ENCODE measurements around the gene PIERCE2.

The PIERCE2 gene, protein sequence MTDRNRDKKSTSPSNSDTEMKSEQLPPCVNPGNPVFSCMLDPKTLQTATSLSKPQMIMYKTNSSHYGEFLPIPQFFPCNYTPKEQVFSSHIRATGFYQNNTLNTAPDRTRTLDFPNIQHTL

DNA sequence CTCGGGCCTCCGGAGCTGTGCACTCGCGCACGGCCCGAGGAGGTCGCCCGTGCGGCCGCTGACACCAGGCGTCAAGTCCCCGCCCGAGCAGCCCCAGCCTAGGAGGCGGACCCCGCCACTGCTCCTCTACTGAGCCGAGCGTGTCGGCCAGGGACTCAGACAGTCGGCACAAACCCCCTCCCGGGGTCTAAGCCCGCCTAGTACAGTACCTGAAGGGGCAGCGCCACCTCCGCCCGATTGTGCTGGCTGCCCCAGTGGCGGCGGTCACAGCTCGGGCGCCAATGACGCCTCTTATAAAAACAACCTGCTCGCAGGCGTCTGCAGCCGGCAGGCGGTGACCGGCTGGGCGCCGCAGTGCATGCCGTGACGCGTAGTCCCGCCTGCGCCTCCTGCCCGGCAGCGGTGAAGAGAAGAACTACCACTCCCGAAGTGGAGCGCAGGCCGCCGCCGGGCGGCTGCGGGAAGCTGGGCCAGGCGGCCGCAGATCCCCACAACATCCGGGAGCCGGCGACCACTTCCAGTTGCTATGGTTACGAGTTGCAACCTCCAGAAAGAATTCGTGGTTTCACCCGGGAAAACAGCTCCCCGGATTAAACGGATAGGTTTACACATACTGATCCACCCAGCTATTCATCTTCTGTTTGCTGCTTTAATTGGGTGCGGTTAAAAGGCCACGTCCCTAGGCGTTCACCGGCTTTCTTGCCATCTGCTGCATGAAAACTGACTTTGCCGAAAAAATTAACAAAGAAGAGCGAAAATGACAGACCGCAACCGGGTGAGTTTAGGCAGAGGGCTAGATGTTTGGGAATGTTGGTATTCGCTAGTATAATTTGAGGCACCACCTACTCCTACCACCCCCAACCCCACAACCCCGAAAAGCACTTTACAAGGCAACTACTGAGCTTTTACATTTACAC lies at the start of gene PIERCE2, which contains the start of gene CCPG1:
Gene PIERCE2 (plus strand): TSS at position 484 of the 917 bp plus-strand sequence. CDS start 274 bp downstream, at position 758.
Gene CCPG1 (minus strand): TSS at position 348 of the 917 bp plus-strand sequence. CDS start 18,935 bp downstream, outside the sequence.
- no peaks in the 10 kb centered on the region for H3K36me3 ChIP-seq (ENCODE audit: control insufficient read depth, insufficient read depth, low read length)
- H3K27ac ChIP-seq (ENCODE audit: low read depth, low read length) = 0 out of 2 replicates have a peak within 1 kb of the TSS, but pooled peaks have one; percentile 42
- no peaks in the 10 kb centered on the region for H3K9me3 ChIP-seq (ENCODE audit: control insufficient read depth, insufficient read depth, low read depth, low read length)

DNA sequence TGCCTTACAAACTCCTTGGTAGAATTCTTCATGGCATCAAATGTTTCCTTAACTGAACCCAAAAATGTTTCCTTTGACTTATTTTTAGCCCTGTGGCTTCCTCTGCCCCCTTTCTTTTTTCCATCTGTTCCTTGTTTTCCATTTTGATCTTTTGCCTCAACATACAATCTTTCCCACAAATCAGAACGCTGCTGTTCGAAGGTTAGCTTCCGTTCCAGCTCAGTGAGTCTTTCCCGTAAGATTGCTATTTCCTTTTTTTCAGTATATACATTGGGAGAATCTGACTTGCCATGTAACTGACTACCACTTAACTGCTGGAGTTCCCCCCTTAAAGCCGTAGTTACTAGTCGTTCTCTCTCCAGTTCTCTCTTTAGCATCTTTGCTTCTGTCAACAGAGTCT lies 48.0 kb upstream of the PIERCE2 start:
- 0 out of 2 replicates have a peak overlapping the region, but pooled peaks have one; percentile 33 for H3K27ac ChIP-seq (ENCODE audit: low read depth, low read length)
- peaks cover 7% of the 10 kb centered on the region for H3K4me1 ChIP-seq (ENCODE audit: control insufficient read depth, insufficient read depth, low read length)
- no peaks in the 10 kb centered on the region for H3K9me3 ChIP-seq (ENCODE audit: control insufficient read depth, insufficient read depth, low read depth, low read length)
- no peaks in the 10 kb centered on the region for H3K27me3 ChIP-seq (ENCODE audit: control insufficient read depth, insufficient read depth, low read length)
- no peak overlapping the region for H3K9ac ChIP-seq (ENCODE audit: low read length)
- no peaks in the 10 kb centered on the region for H3K36me3 ChIP-seq (ENCODE audit: control insufficient read depth, insufficient read depth, low read length)
- no peak overlapping the region for H3K4me3 ChIP-seq (ENCODE audit: low read depth, low read length)

More for the DNA sequence above, at the start of gene PIERCE2, which contains the start of gene CCPG1:
- H3K4me1 ChIP-seq (ENCODE audit: control insufficient read depth, insufficient read depth, low read length) = no peaks in the 10 kb centered on the region
- H3K27me3 ChIP-seq (ENCODE audit: control insufficient read depth, insufficient read depth, low read length) = no peaks in the 10 kb centered on the region
- H3K9ac ChIP-seq (ENCODE audit: low read length) = peak within 1 kb of the TSS; percentile 55
- H3K4me3 ChIP-seq (ENCODE audit: low read depth, low read length) = peak within 1 kb of the TSS; percentile 83

DNA sequence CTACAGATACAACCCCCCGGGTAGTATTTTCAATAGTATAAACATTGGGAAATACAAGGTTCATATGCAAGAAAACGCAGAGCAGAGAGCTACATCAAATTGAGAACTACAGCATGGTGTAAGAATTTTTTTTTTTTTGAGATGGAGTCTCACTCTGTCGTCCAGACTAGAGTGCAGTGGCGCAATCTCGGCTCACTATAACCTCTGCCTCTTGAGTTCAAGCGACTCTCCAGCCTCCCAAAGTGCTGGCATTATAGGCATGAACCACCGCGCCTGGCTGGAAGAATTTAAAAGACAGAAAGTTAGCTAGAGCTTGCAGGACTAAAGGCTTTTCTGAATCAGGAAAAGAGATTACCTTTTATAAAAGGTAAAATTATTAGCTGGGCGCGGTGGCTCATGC lies 47.2 kb upstream of the PIERCE2 start:
- Histone ChIP-seq H3K9ac (ENCODE audit: low read length) (no peak overlapping the region), H3K36me3 (ENCODE audit: control insufficient read depth, insufficient read depth, low read length) (no peaks in the 10 kb centered on the region), H3K27ac (ENCODE audit: low read depth, low read length) (no peak overlapping the region), H3K9me3 (ENCODE audit: control insufficient read depth, insufficient read depth, low read depth, low read length) (no peaks in the 10 kb centered on the region), H3K4me3 (ENCODE audit: low read depth, low read length) (no peak overlapping the region), H3K27me3 (ENCODE audit: control insufficient read depth, insufficient read depth, low read length) (no peaks in the 10 kb centered on the region), H3K4me1 (ENCODE audit: control insufficient read depth, insufficient read depth, low read length) (peaks cover 7% of the 10 kb centered on the region)

DNA sequence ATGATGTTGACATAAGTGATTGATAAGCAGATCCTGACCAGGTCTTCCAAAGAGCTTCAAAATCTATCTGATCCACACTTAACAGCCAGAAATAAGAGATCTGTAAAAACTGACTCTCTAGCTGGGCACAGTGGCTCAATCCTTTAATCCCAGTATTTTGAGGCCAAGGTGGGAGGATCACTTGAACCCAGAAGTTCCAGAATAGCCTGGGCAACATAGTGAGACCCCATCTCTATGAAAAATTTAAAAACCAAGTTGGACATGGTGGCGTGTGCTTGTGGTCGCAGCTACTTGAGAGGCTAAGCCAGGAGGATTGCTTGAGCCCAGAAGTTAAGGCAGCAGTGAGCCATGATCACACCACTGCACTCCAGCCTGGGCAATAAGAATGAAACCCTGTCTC lies 45.7 kb upstream of the PIERCE2 start:
- Histone ChIP-seq H3K36me3 (ENCODE audit: control insufficient read depth, insufficient read depth, low read length) (no peaks in the 10 kb centered on the region), H3K4me1 (ENCODE audit: control insufficient read depth, insufficient read depth, low read length) (peaks cover 7% of the 10 kb centered on the region), H3K27me3 (ENCODE audit: control insufficient read depth, insufficient read depth, low read length) (no peaks in the 10 kb centered on the region), H3K9me3 (ENCODE audit: control insufficient read depth, insufficient read depth, low read depth, low read length) (no peaks in the 10 kb centered on the region), H3K27ac (ENCODE audit: low read depth, low read length) (no peak overlapping the region), H3K4me3 (ENCODE audit: low read depth, low read length) (no peak overlapping the region), H3K9ac (ENCODE audit: low read length) (no peak overlapping the region)

DNA sequence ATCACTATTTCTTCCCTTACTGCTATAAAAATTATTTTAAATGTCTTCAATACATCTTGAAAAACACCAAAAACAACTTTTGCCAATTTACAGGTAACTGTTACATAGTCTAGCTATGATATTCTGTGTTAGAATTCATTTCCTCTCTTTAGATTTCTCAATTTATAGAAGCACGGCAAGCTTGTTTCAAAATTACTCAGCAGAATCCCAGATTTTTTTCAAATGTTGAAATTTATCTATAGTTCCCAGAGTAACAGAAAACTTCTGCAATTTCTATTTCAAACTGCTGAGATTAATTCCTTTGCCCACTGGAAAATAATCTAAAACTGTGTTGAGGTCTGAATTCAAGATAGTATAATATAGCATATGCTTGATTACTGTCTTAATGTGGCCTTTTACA lies 41.3 kb upstream of the PIERCE2 start:
- Histone ChIP-seq H3K4me1 (ENCODE audit: control insufficient read depth, insufficient read depth, low read length) (no peaks in the 10 kb centered on the region), H3K27me3 (ENCODE audit: control insufficient read depth, insufficient read depth, low read length) (no peaks in the 10 kb centered on the region), H3K9me3 (ENCODE audit: control insufficient read depth, insufficient read depth, low read depth, low read length) (no peaks in the 10 kb centered on the region), H3K4me3 (ENCODE audit: low read depth, low read length) (no peak overlapping the region), H3K27ac (ENCODE audit: low read depth, low read length) (no peak overlapping the region), H3K36me3 (ENCODE audit: control insufficient read depth, insufficient read depth, low read length) (no peaks in the 10 kb centered on the region; the same call in 1 of the 2 replicates), H3K9ac (ENCODE audit: low read length) (no peak overlapping the region)

DNA sequence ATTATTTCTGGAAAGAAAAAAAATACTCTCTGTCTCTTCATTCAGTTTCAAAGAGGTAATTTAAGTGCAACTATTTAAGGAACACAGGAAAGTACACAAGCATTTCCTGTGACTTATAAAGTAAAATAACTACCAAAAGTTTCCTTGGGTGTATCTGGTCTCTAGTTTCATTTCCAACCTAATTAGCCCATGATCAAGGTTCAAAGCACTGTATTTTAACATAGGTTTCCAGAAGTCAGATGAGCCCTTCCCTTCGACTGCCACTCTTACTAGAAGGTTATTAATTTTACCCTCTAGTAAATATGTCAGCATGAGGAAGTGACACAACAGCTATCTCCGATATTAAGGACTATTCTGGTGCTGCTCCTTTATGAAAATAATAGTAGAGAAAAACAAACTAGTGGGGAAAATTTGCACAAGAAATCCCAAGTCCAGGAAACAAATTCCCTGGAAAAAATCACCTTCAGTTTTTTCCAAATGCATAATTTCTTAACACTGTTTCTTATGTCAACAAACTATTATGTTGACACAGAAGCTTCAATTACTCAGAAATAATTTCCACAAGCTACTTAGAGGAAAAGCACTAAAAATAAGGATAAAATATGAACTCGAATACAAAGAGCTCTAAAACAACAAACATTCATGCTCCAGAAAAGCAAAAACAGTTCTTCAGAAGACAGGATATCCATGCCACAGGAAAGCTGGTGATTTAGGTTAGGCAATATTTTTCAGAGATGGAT lies 35.4 kb upstream of the PIERCE2 start:
- H3K4me3 ChIP-seq (ENCODE audit: low read depth, low read length) = no peak overlapping the region

DNA sequence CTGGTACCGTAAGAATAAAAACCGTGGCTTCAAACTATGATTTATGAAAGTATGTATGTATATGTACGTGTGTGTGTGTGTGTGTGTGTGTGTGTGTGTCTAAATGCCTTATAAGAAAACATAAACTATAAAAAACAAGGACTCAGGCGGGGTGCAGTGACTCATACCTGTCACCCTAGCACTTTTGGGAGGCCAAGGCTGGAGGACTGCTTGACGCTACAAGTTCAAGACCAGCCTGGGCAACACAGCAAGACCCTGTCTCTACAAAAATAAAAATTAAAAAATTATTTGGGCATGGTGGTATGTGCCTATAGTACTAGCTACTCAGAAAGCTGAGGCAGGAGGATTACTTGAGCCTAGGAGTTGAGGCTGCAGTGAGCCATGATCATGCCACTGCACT lies 29.2 kb upstream of the PIERCE2 start:
- no peaks in the 10 kb centered on the region for H3K4me1 ChIP-seq (ENCODE audit: control insufficient read depth, insufficient read depth, low read length)
- no peak overlapping the region for H3K9ac ChIP-seq (ENCODE audit: low read length)
- H3K9me3 ChIP-seq (ENCODE audit: control insufficient read depth, insufficient read depth, low read depth, low read length) = no peaks in the 10 kb centered on the region
- H3K4me3 ChIP-seq (ENCODE audit: low read depth, low read length) = no peak overlapping the region
- H3K27ac ChIP-seq (ENCODE audit: low read depth, low read length) = no peak overlapping the region
- peaks cover 7% of the 10 kb centered on the region; the same call in 1 of the 2 replicates for H3K36me3 ChIP-seq (ENCODE audit: control insufficient read depth, insufficient read depth, low read length)
- H3K27me3 ChIP-seq (ENCODE audit: control insufficient read depth, insufficient read depth, low read length) = no peaks in the 10 kb centered on the region

More for the DNA sequence above, 35.4 kb upstream of the PIERCE2 start:
- Histone ChIP-seq H3K27me3 (ENCODE audit: control insufficient read depth, insufficient read depth, low read length) (no peaks in the 10 kb centered on the region), H3K9me3 (ENCODE audit: control insufficient read depth, insufficient read depth, low read depth, low read length) (no peaks in the 10 kb centered on the region), H3K4me1 (ENCODE audit: control insufficient read depth, insufficient read depth, low read length) (no peaks in the 10 kb centered on the region), H3K9ac (ENCODE audit: low read length) (no peak overlapping the region), H3K27ac (ENCODE audit: low read depth, low read length) (no peak overlapping the region), H3K36me3 (ENCODE audit: control insufficient read depth, insufficient read depth, low read length) (peaks cover 7% of the 10 kb centered on the region)

DNA sequence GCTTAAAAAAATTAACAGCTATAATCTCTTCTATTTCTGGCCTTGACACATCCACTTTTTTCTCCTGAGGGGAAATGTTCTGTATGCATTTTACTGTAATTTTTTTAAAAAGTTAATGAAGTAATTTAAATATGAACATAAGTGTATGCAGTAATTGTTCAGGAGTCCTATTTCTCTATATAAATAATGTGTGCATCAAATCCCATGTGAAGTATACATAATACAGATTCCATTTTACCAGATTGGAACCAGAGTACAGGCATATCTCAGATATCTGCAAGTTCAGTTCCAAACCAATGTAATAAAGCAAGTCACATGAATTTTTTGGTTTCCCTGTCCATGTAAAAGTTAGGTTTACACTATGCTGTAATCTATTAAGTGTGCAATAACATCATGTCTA lies 26.7 kb upstream of the PIERCE2 start:
- Histone ChIP-seq H3K36me3 (ENCODE audit: control insufficient read depth, insufficient read depth, low read length) (no peaks in the 10 kb centered on the region), H3K27me3 (ENCODE audit: control insufficient read depth, insufficient read depth, low read length) (no peaks in the 10 kb centered on the region), H3K9ac (ENCODE audit: low read length) (no peak overlapping the region), H3K9me3 (ENCODE audit: control insufficient read depth, insufficient read depth, low read depth, low read length) (no peaks in the 10 kb centered on the region), H3K4me3 (ENCODE audit: low read depth, low read length) (no peak overlapping the region), H3K27ac (ENCODE audit: low read depth, low read length) (no peak overlapping the region), H3K4me1 (ENCODE audit: control insufficient read depth, insufficient read depth, low read length) (no peaks in the 10 kb centered on the region)

DNA sequence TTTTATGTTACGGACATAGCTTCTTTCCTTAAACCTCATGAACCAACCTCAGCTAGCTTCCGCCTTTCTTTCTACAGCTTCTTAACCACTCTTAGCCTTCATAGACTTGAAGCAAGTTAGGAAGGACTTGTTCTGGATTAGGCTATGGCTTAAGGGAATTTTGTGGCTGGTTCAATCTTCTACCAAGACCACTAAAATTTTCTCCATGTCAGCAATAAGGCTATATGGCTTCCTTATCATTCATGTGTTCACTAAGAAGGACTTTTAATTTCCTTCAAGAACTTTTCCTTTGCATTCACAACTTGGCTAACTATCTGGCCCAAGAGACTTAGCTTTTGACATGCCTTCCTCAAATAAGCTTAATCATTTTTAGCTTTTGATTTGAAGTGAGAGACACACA lies 24.6 kb upstream of the PIERCE2 start:
- H3K27ac ChIP-seq (ENCODE audit: low read depth, low read length) = no peak overlapping the region
- no peaks in the 10 kb centered on the region for H3K36me3 ChIP-seq (ENCODE audit: control insufficient read depth, insufficient read depth, low read length)
- no peak overlapping the region for H3K4me3 ChIP-seq (ENCODE audit: low read depth, low read length)
- H3K9ac ChIP-seq (ENCODE audit: low read length) = no peak overlapping the region
- H3K4me1 ChIP-seq (ENCODE audit: control insufficient read depth, insufficient read depth, low read length) = no peaks in the 10 kb centered on the region
- no peaks in the 10 kb centered on the region for H3K9me3 ChIP-seq (ENCODE audit: control insufficient read depth, insufficient read depth, low read depth, low read length)
- no peaks in the 10 kb centered on the region for H3K27me3 ChIP-seq (ENCODE audit: control insufficient read depth, insufficient read depth, low read length)

DNA sequence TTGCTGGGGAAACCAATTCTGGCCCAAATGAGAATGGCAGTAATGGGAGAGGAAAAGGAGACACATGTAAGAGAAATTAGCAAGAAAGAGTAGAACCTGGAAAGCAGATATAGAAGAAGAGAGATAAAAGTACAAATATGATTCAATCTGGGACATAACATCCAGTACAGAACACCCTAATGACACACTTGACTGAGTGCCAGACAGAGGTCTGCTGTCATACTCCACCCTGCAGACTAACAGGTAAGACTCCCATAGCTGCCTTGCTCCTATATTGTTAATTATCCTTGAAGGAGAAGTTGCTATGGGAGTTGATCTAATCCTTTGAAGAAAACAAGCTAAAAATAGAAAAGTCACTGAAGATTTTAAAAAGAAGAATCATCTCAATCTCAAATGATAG lies 21.3 kb upstream of the PIERCE2 start:
- H3K36me3 ChIP-seq (ENCODE audit: control insufficient read depth, insufficient read depth, low read length) = no peaks in the 10 kb centered on the region
- H3K9me3 ChIP-seq (ENCODE audit: control insufficient read depth, insufficient read depth, low read depth, low read length) = no peaks in the 10 kb centered on the region
- H3K27ac ChIP-seq (ENCODE audit: low read depth, low read length) = no peak overlapping the region
- H3K9ac ChIP-seq (ENCODE audit: low read length) = no peak overlapping the region
- H3K27me3 ChIP-seq (ENCODE audit: control insufficient read depth, insufficient read depth, low read length) = no peaks in the 10 kb centered on the region
- no peaks in the 10 kb centered on the region for H3K4me1 ChIP-seq (ENCODE audit: control insufficient read depth, insufficient read depth, low read length)
- H3K4me3 ChIP-seq (ENCODE audit: low read depth, low read length) = no peak overlapping the region

DNA sequence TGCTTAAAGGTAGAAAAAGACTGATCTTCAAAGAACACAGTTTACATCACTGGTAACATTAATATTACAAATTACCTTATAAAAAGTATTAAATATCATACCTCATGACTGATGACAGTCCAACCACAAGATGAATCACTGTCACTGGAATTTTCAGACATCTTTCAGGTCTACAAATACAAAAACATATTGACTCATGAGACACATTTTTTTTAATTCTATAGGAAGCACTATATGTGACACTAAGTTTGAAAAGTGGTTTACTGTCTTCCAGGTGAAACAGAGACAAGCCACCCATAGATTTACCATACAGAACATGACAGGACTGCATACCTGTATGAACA lies 19.1 kb upstream of the PIERCE2 start:
- Histone ChIP-seq H3K9ac (ENCODE audit: low read length) (no peak overlapping the region), H3K27ac (ENCODE audit: low read depth, low read length) (no peak overlapping the region), H3K4me3 (ENCODE audit: low read depth, low read length) (no peak overlapping the region), H3K4me1 (ENCODE audit: control insufficient read depth, insufficient read depth, low read length) (no peaks in the 10 kb centered on the region), H3K27me3 (ENCODE audit: control insufficient read depth, insufficient read depth, low read length) (no peaks in the 10 kb centered on the region), H3K36me3 (ENCODE audit: control insufficient read depth, insufficient read depth, low read length) (no peaks in the 10 kb centered on the region), H3K9me3 (ENCODE audit: control insufficient read depth, insufficient read depth, low read depth, low read length) (no peaks in the 10 kb centered on the region)

All from HUES6 (cell line).